Body of pancreas (tissue), 4 donors: ENCODE data around the gene C1QL2. TPM values are rescaled to one million over a fixed set of nuclear protein-coding genes. Genes with fewer than 3 reads are reported as not detected.

Experiments used
- ATAC-seq: fragments of 150-250 bp; one replicate; pipeline ENCODE4 v1.9.1; 2016
- DNase-seq, 4 donors: peaks; one replicate each; pipeline ENCODE4 v3.0.0-alpha.2; 2019
- H3K27ac ChIP-seq, 4 donors: fragments of 200-600 bp; sonication (generic); 1 replicate in 3 of 4; 2 replicates in 1 of 4; pipeline versions ENCODE4 v1.5.1 to v1.6.1; 2016 to 2019; ENCODE audit warnings: mild to moderate bottlenecking in 1 of 4, mixed read lengths in 1 of 4, moderate library complexity in 1 of 4
- H3K27me3 ChIP-seq, 2 donors: fragments of 200-600 bp; sonication (generic); one replicate each; pipeline ENCODE4 v1.6.0; 2016; ENCODE audit warnings: mild to moderate bottlenecking in 1 of 2
- H3K36me3 ChIP-seq, 2 donors: fragments of 200-600 bp; sonication (generic); replicated peaks in 1 of 2; 2 replicates each; pipeline ENCODE4 v1.5.1; 2016; ENCODE audit warnings: low read depth in 2 of 2; ENCODE audit not compliant: insufficient read depth in 1 of 2
- H3K4me1 ChIP-seq: fragments of 200-600 bp; sonication (generic); one replicate; pipeline ENCODE4 v1.6.0; 2016
- H3K4me3 ChIP-seq, 2 donors: fragments of 200-600 bp; sonication (generic); 1 replicate in 1 of 2; 2 replicates in 1 of 2; pipeline ENCODE4 v1.5.1; 2016 to 2019
- H3K9me3 ChIP-seq, 3 donors: fragments of 200-600 bp; sonication (generic); 1 replicate in 2 of 3; 2 replicates in 1 of 3; pipeline ENCODE4 v1.5.1; 2016
- POLR2A ChIP-seq, 3 donors: fragments of 450-650 bp; IDR thresholded peaks; one replicate each; pipeline ENCODE4 v1.6.1; 2016; ENCODE audit warnings: antibody characterized with exemption in 3 of 3, mild to moderate bottlenecking in 2 of 3
- WGBS, 2 donors: methylation state at CpG; one replicate each; pipeline ENCODE4 v1.1.5; 2017; 5-methylcytosine and 5-hydroxymethylcytosine counted together
- intact Hi-C: fragments of 100-400 bp; cut with DNase I; formaldehyde crosslinking; loops from one replicate; pipeline ENCODE4 v1.15.1; 2023
- total RNA-seq, 2 donors: library from RNA; depleted of rRNA; stranded (reverse); fragments of >200 nt; gene quantifications; one replicate each; pipeline ENCODE4 v1.1.0, GENCODE V29; 2016
- TF ChIP-seq, protein P1 (sequence below), 7 experiments: fragments of 450-650 bp in 4 of 7; fragments of 200-600 bp in 3 of 7; sonication (generic) in 3 of 7; IDR thresholded peaks; one replicate each; pipeline ENCODE4 v1.5.1; 2016 to 2019; ENCODE audit warnings: antibody characterized with exemption in 7 of 7

The C1QL2 gene
- total RNA-seq, 2 donors from 2014 or later, result 1.0 TPM; not detected in 1

DNA sequence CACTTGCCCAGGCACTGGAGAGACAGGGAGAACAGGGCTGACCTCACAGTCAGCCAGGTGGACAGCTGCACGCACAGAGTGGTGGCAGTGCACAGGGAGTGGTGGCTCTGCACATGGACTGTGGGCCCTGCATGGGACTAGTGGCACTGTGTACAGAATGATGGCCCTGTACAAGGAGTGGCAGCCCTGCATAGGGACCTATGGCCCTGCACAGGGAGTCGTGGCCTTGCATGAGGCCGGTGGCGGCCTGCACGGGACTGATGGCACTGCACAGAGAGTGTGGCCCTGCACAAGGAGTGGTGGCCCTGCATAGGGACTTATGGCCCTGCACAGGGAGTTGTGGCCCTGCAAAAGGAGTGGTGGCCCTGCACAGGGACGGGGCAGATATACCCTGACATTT is 46.0 kb upstream of the C1QL2 start:
- TF ChIP-seq POLR2A (IDR thresholded peaks at IDR 0.05), result no peak
- TF ChIP-seq, protein P1, sequence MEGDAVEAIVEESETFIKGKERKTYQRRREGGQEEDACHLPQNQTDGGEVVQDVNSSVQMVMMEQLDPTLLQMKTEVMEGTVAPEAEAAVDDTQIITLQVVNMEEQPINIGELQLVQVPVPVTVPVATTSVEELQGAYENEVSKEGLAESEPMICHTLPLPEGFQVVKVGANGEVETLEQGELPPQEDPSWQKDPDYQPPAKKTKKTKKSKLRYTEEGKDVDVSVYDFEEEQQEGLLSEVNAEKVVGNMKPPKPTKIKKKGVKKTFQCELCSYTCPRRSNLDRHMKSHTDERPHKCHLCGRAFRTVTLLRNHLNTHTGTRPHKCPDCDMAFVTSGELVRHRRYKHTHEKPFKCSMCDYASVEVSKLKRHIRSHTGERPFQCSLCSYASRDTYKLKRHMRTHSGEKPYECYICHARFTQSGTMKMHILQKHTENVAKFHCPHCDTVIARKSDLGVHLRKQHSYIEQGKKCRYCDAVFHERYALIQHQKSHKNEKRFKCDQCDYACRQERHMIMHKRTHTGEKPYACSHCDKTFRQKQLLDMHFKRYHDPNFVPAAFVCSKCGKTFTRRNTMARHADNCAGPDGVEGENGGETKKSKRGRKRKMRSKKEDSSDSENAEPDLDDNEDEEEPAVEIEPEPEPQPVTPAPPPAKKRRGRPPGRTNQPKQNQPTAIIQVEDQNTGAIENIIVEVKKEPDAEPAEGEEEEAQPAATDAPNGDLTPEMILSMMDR (IDR thresholded peaks at IDR 0.05), result no peak
- WGBS, 2 donors, result 87 to 90% methylated on average over 6 of the region's 6 CpGs

DNA sequence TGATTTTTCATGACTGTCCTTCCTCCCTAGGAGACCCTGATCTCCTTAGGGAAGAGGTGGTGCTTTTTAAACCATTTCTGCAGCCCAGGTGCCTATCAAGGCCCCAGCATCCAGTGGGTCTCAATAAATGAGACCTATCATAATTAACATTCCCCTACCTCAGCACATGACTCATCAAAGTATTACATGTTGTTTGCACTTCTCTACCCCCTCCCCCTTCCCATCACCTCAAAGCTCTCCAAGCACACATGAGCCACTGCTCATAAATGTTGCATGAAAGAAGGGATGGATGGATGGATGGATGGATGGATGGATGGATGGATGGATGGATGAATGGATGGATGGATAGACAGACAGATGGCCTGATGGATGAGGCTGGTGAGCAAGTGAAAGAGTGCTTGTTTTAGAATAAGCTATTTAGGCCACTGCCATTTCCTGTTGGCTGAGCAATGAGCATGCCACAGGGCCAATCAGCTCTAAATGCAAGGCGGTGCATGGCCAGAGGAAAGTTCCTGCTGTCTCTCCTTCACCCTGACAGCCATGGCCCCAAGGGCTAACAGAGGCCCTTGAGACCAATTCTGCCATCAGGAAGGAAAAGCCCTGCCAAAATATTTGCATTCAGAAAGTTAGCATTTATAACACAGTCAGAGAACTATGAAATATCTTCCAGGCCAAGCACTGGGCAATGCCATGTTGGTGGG is 44.2 kb upstream of the C1QL2 start:
- no peak for DNase-seq
- no peaks in the 10 kb centered on the region for H3K9me3 ChIP-seq
- H3K36me3 ChIP-seq, result no peaks in the 10 kb centered on the region
- intact Hi-C loops, result no loop called here
- 81 to 93% methylated on average over 1 of the region's 1 CpG for WGBS, 2 donors
- no peaks in the 10 kb centered on the region for H3K27me3 ChIP-seq
- H3K4me1 ChIP-seq, result peaks cover 10% of the 10 kb centered on the region
- no peak overlapping the region for H3K27ac ChIP-seq
- H3K4me3 ChIP-seq, result no peak overlapping the region
- TF ChIP-seq, protein P1 (IDR thresholded peaks at IDR 0.05), result no peak
- TF ChIP-seq POLR2A (IDR thresholded peaks at IDR 0.05), result no peak
- ATAC-seq, result no peak

More for the DNA sequence above, 46.0 kb upstream of the C1QL2 start:
- ATAC-seq, result no peak
- intact Hi-C loops, result no loop called here
- H3K27me3 ChIP-seq, result no peaks in the 10 kb centered on the region
- H3K27ac ChIP-seq, result no peak overlapping the region
- H3K4me3 ChIP-seq, result no peak overlapping the region
- no peaks in the 10 kb centered on the region for H3K36me3 ChIP-seq
- no peak for DNase-seq
- no peaks in the 10 kb centered on the region for H3K4me1 ChIP-seq
- H3K9me3 ChIP-seq, result no peaks in the 10 kb centered on the region

DNA sequence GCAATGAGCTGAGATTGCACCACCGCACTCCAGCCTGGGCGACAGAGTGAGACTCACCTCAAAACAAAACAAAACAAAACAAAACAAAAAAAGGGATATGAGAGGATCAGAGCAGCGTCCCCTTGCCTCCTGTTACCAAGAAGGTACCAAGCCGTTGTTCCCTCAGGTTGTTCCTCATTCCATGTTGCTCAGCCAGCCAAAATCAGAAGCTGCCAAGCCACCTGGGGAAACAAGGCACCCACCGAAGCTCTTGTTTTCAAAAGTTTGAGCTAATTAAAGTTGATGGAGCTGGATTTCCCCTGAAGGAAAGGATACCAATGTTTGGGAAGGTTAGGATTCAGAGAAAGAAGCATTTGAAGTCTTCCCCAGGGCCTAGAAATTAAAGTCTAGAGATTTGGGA is 43.3 kb upstream of the C1QL2 start:
- H3K36me3 ChIP-seq, result no peaks in the 10 kb centered on the region
- no peak overlapping the region for H3K27ac ChIP-seq
- TF ChIP-seq POLR2A (IDR thresholded peaks at IDR 0.05), result no peak
- TF ChIP-seq, protein P1 (IDR thresholded peaks at IDR 0.05), result no peak
- no peak overlapping the region for H3K4me3 ChIP-seq
- intact Hi-C loops, result no loop called here
- ATAC-seq (no peak), DNase-seq (no peak)
- H3K27me3 ChIP-seq, result no peaks in the 10 kb centered on the region
- H3K4me1 ChIP-seq, result peaks cover 20% of the 10 kb centered on the region
- no peaks in the 10 kb centered on the region for H3K9me3 ChIP-seq
- WGBS, 2 donors, result 97 to 98% methylated on average over 5 of the region's 5 CpGs

DNA sequence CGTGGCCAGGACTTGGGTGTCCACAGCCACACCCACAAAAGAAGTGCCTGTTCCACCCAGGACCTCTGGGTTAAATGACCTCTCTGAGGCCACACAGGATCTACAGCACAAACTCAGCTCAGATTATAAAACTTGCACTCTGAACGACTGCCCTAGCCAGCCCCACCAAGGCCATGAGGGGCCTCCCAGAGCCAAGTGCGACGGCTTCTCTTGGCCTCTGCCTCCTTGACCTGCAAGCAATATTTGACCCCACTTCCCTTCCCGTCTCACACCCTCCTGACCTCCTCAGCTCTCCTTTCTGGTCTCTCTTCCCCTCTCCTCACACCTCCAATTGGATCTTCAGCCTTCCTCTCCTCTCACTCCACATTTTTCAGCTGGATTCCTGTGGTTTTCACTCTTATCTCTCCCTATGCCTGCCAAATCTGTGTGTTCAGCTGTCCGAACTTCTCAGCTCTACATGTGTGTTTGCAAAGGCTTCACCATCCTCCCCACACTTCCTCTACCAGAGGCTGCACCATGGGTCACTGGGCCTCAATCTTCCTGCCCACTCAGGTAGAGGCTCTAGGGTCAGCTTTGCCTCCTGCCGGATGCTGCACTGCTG is 39.8 kb upstream of the C1QL2 start:
- TF ChIP-seq, protein P1 (IDR thresholded peaks at IDR 0.05), result no peak
- TF ChIP-seq POLR2A (IDR thresholded peaks at IDR 0.05), result no peak
- H3K36me3 ChIP-seq, result no peaks in the 10 kb centered on the region
- H3K27me3 ChIP-seq, result no peaks in the 10 kb centered on the region
- intact Hi-C loops, result no loop called here
- DNase-seq (peak in 2 of 4 donors; percentile 37 to 51), ATAC-seq (peak; percentile 47)
- H3K4me3 ChIP-seq, result no peak overlapping the region
- 34 to 37% methylated on average over 7 of the region's 7 CpGs for WGBS, 2 donors
- peak overlapping the region in 2 of 4 donors; percentile 5 to 15 for H3K27ac ChIP-seq
- no peaks in the 10 kb centered on the region for H3K9me3 ChIP-seq
- H3K4me1 ChIP-seq, result peaks cover 30% of the 10 kb centered on the region
